Upper lobe of left lung (tissue), 4 donors: ENCODE data around the gene GSTM1.

ENCODE experiments used
- CTCF ChIP-seq, 6 experiments: fragments of 450-650 bp in 4 of 6; fragments of 200-600 bp in 2 of 6; sonication (generic) in 2 of 6; IDR thresholded peaks; one replicate each; pipeline ENCODE4 v1.5.1; 2016 to 2019; ENCODE audit warnings: antibody characterized with exemption in 6 of 6
- POLR2A ChIP-seq, 4 donors: fragments of 450-650 bp; IDR thresholded peaks; one replicate each; pipeline ENCODE4 v1.5.1; 2016 to 2017; ENCODE audit warnings: antibody characterized with exemption in 4 of 4, mild to moderate bottlenecking in 2 of 4
- POLR2AphosphoS5 ChIP-seq, 2 donors: sonication (generic); formaldehyde crosslinking; IDR thresholded peaks; one replicate each; pipeline ENCODE4 v1.5.1; 2017; ENCODE audit warnings: antibody characterized with exemption in 2 of 2

- TF ChIP-seq POLR2AphosphoS5 (IDR thresholded peaks at IDR 0.05) (no peak), CTCF (IDR thresholded peaks at IDR 0.05) (no peak), POLR2A (IDR thresholded peaks at IDR 0.05) (no peak)
Measured at GRCh38 chr1:109725510-109725909, 37.9 kb downstream of the GSTM1 start.
